A673 (cell line): Measurements from ENCODE around the gene AP5B1. TPM values are rescaled to one million over a fixed set of nuclear protein-coding genes. Genes with fewer than 3 reads are reported as not detected.

Source experiments
- BruUV-seq: library from RNA; stranded (reverse); fragments of 400-500 nt; replicated peaks from 2 replicates; lab custom pipeline; 2021; lab: Mats Ljungman, UMichigan
- CTCF ChIA-PET: fragments of 300-600 bp; sonication (Branson Sonifier 250); formaldehyde crosslinking; loops from one replicate; lab custom pipeline; 2022; ENCODE audit warnings: antibody characterized with exemption; lab: Charles Lee
- POLR2A ChIA-PET: fragments of 300-600 bp; sonication (Branson Sonifier 250); formaldehyde crosslinking; loops from one replicate; lab custom pipeline; 2022; ENCODE audit warnings: antibody characterized with exemption; ENCODE audit not compliant: low non-redundant PET; lab: Charles Lee
- DNase-seq: peaks from one replicate; pipeline ENCODE4 v3.0.0-alpha.2; 2015; ENCODE audit warnings: low spot score
- H3K27ac ChIP-seq: fragments of 200-600 bp; sonication (generic); 2 replicates; pipeline ENCODE4 v1.5.1; 2016; ENCODE audit warnings: mixed run types, low read depth, mild to moderate bottlenecking, mixed read lengths, antibody characterized with exemption, low read length; ENCODE audit not compliant: poor library complexity, severe bottlenecking
- H3K27me3 ChIP-seq: fragments of 200-600 bp; sonication (generic); replicated peaks from 2 replicates; pipeline ENCODE4 v1.6.1; 2017; ENCODE audit warnings: mixed run types, low read depth, mild to moderate bottlenecking, mixed read lengths, antibody characterized with exemption, low read length; ENCODE audit not compliant: insufficient read depth, poor library complexity
- H3K36me3 ChIP-seq: fragments of 200-600 bp; sonication (generic); 2 replicates; pipeline ENCODE4 v1.6.1; 2016; ENCODE audit warnings: mixed run types, mild to moderate bottlenecking, mixed read lengths, antibody characterized with exemption, low read length; ENCODE audit not compliant: insufficient read depth, poor library complexity, severe bottlenecking
- H3K4me1 ChIP-seq: fragments of 200-600 bp; sonication (generic); 2 replicates; pipeline ENCODE4 v1.6.1; 2017; ENCODE audit warnings: mixed run types, mild to moderate bottlenecking, mixed read lengths, antibody characterized with exemption, low read length; ENCODE audit not compliant: insufficient read depth, poor library complexity, severe bottlenecking
- H3K4me3 ChIP-seq: fragments of 200-600 bp; sonication (generic); 2 replicates; pipeline ENCODE4 v1.5.1; 2016; ENCODE audit warnings: low read depth, mixed run types, mild to moderate bottlenecking, mixed read lengths, low read length; ENCODE audit not compliant: poor library complexity, severe bottlenecking
- H3K9me3 ChIP-seq: fragments of 200-600 bp; sonication (generic); 2 replicates; pipeline ENCODE4 v1.6.1; 2016; ENCODE audit warnings: mixed run types, low read depth, mild to moderate bottlenecking, mixed read lengths, antibody characterized with exemption, low read length; ENCODE audit not compliant: poor library complexity, severe bottlenecking
- EZH2 ChIP-seq: fragments of 200-600 bp; sonication (generic); IDR thresholded peaks from 2 replicates; pipeline ENCODE4 v1.6.1; 2017; ENCODE audit warnings: borderline replicate concordance, low read depth, mild to moderate bottlenecking, mixed read lengths, antibody characterized with exemption, low read length; ENCODE audit not compliant: poor library complexity, severe bottlenecking
- intact Hi-C: fragments of 100-400 bp; cut with micrococcal nuclease; formaldehyde crosslinking; loops from one replicate; pipeline ENCODE4 v1.10.0; 2022; ENCODE audit not compliant: unreplicated experiment
- total RNA-seq: library from RNA; stranded (reverse); gene quantifications from 2 replicates; pipeline ENCODE4 v1.2.3, GENCODE V29; 2021
- TF ChIP-seq, protein P1 (sequence below): fragments of 300-800, 200-600 bp; sonication (generic); conservative IDR thresholded peaks from 2 replicates; pipeline ENCODE4 v1.5.1; 2017; ENCODE audit warnings: low read depth, mild to moderate bottlenecking, antibody characterized with exemption, low read length, moderate library complexity, mixed read lengths

The AP5B1 gene
- total RNA-seq, 1 experiment from 2014 or later = 22.5 TPM

DNA sequence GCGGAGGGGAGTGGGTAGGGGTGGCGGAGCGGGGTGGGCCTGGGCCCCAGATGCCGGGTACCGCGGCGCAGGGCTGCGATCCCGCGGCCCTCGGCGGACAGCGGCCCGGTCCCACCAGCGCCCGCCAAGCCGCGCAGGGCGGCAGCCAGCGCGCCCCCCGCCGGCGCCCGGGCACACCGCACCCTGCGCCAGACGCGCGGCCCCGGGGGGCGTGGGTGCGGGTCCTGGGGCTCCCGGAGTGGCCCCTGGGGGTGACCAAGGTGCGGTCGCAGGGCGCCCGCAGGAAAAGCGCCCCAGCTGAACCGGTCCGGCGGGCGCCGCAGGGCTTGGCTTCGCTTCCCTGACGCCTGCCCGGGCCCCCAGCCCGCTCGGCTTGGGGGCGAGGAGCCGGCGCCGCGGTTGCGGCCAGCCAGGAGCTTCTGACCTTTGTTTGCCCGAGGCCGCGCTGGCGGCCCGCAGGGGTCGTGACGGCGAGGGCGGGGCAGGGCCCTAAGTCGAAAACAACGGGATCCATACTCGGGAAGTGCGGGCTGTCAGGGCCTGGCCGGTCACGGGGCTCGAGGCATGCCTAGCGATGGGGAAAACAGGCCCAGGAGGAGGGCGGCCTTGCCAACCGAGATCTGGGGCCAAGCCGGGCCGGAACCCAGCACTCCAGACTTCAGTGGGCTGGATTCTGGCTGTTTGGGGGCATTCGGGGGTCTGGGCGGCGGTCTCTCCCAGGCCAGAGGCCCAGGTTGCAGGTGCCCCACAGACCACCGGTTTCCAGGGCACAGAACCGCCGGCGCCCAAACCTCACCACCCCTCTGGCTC, 581 bp upstream of the AP5B1 start:
- intact Hi-C loops = loop anchor here (5.0 kb wide), 3 partner anchors 36 to 221 kb away; partner anchors contain the start of genes BANF1, EIF1AD and KAT5

DNA sequence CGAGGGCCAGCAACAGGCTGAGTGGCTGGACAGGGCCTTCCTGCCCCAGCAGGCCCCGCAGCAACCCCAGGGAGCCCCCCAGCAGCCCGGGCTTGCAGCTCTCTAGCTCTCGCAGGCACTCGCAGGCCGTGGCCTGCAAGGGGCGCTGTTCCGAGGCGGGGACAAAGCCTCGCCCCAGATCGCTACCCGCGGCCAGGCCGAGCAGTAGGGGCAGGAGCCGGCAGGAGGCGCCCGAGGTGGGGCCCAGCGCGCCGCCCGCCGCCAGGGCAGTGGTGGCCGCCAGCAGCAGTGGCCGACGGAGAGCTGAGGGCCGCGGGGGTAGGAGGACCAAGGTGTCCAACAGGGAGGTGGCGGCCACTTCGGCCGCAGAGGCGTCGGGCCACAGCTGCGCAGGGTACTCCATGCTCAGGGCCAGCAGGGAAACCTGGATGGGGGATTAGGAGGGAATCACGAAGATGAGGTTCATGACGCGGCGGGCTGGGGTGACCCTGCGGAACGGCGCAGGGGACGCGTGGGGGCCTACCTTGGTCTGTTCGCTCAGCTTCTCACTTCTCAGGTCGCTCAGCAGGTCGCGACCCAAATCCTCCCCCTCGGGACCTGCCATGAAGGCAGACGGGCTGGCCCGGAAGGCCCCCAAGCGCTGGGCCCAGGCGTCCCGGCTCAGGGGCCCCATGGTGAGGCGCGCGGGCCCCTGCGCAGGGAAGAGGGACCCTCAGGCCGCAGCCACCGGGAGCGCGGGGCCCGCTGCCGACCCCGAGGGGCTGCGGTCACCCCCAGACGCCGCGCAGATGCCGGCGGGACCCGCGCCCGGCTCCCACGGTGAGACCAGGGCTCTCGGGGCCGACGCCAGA, 632 bp downstream of the AP5B1 start:
- TSS peak; percentile 11 for BruUV-seq
- H3K27ac ChIP-seq = peak overlapping the region; percentile 92

More for the DNA sequence above, 581 bp upstream of the AP5B1 start:
- peak overlapping the region; percentile 98 for H3K4me3 ChIP-seq
- peaks cover 19% of the 10 kb centered on the region for H3K27me3 ChIP-seq
- H3K36me3 ChIP-seq = peaks cover 22% of the 10 kb centered on the region
- TF ChIP-seq, protein P1, sequence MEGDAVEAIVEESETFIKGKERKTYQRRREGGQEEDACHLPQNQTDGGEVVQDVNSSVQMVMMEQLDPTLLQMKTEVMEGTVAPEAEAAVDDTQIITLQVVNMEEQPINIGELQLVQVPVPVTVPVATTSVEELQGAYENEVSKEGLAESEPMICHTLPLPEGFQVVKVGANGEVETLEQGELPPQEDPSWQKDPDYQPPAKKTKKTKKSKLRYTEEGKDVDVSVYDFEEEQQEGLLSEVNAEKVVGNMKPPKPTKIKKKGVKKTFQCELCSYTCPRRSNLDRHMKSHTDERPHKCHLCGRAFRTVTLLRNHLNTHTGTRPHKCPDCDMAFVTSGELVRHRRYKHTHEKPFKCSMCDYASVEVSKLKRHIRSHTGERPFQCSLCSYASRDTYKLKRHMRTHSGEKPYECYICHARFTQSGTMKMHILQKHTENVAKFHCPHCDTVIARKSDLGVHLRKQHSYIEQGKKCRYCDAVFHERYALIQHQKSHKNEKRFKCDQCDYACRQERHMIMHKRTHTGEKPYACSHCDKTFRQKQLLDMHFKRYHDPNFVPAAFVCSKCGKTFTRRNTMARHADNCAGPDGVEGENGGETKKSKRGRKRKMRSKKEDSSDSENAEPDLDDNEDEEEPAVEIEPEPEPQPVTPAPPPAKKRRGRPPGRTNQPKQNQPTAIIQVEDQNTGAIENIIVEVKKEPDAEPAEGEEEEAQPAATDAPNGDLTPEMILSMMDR = no peak; the same call in 1 of the 2 replicates
- TF ChIP-seq EZH2 = no peak
- ChIA-PET CTCF (interaction anchor here (0.6 to 1.7 kb wide), 4 partner anchors 46 to 446 kb away, joined by 3 to 7 read pairs (median 4); partner anchors contain the start of gene KAT5), POLR2A (no interaction called here)
- H3K4me1 ChIP-seq = peaks cover 8% of the 10 kb centered on the region
- BruUV-seq = no TSS peak
- no peaks in the 10 kb centered on the region for H3K9me3 ChIP-seq
- peak; percentile 56 for DNase-seq
- H3K27ac ChIP-seq = no peak overlapping the region

DNA sequence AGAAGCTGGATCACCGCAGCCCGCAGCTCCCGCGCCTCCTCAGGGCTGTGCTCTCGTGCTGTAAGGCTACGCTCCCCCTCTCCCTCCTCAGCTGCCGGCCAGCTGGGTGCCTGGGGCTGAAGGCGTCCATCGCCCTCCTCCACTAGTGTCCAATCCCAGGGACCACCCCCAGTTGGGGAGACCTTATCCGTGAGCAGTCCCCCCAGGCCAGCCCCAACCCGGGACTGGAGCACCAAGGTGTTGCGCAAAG, 1.2 kb downstream of the AP5B1 start:
- Histone ChIP-seq H3K36me3 (peaks cover 23% of the 10 kb centered on the region), H3K27me3 (peaks cover 2% of the 10 kb centered on the region), H3K27ac (peak overlapping the region; percentile 92), H3K9me3 (no peaks in the 10 kb centered on the region), H3K4me3 (peak overlapping the region; percentile 98), H3K4me1 (peaks cover 8% of the 10 kb centered on the region)
- BruUV-seq = no TSS peak
- CTCF ChIA-PET = interaction anchor here (0.6 to 1.7 kb wide), 18 partner anchors 9 to 1500 kb away, joined by 3 to 14 read pairs (median 6); partner anchors contain the start of genes KAT5, PCNX3 and RNASEH2C
- TF ChIP-seq EZH2 = no peak
- TF ChIP-seq, protein P1 = no peak
- intact Hi-C loops = no loop called here
- no peak for DNase-seq
- POLR2A ChIA-PET = no interaction called here

More for the DNA sequence above, 632 bp downstream of the AP5B1 start:
- H3K4me1 ChIP-seq = peaks cover 8% of the 10 kb centered on the region
- POLR2A ChIA-PET = interaction anchor here (0.5 kb wide), 1 partner anchor 69 kb away, joined by 15 read pairs; no protein-coding TSS in a partner anchor
- DNase-seq = peak; percentile 93
- CTCF ChIA-PET = interaction anchor here (0.6 to 1.7 kb wide), 19 partner anchors 10 to 242 kb away, joined by 3 to 14 read pairs (median 4); partner anchors contain the start of genes KAT5, MUS81, PCNX3 and RNASEH2C
- H3K36me3 ChIP-seq = peaks cover 23% of the 10 kb centered on the region
- H3K4me3 ChIP-seq = peak overlapping the region; percentile 98
- no peaks in the 10 kb centered on the region for H3K9me3 ChIP-seq
- TF ChIP-seq, protein P1 = peak; percentile 95
- no peak for TF ChIP-seq EZH2
- peaks cover 7% of the 10 kb centered on the region for H3K27me3 ChIP-seq
- intact Hi-C loops = loop anchor here (5.0 kb wide), 3 partner anchors 37 to 222 kb away; partner anchors contain the start of genes BANF1, EIF1AD and KAT5
